CD14-positive monocyte (primary cell): ENCODE measurements around the gene JPH2. TPM values are rescaled to one million over a fixed set of nuclear protein-coding genes. Genes with fewer than 3 reads are reported as not detected.
"Not testable (repeated sequence)": the region's sequence is repeated elsewhere in the genome, so short reads cannot be mapped to it uniquely, and the experiment has no call there.

Experiments
- DNase-seq, 3 donors: peaks; one replicate each; pipeline ENCODE4 v3.0.0-alpha.2; 2011 to 2022
- H2AFZ ChIP-seq: 2 replicates; pipeline ENCODE4 v1.6.0; 2012; ENCODE audit warnings: mild to moderate bottlenecking, low read depth, low read length, inconsistent platforms; ENCODE audit not compliant: insufficient read depth, poor library complexity, severe bottlenecking
- H3K27ac ChIP-seq, 2 donors: 1 replicate in 1 of 2; 2 replicates in 1 of 2; pipeline ENCODE4 v1.5.1; 2012 to 2013; ENCODE audit warnings: low read length in 2 of 2, control low read depth in 1 of 2, inconsistent platforms in 1 of 2, low read depth in 1 of 2, mild to moderate bottlenecking in 1 of 2
- H3K27me3 ChIP-seq, 2 donors: one replicate each; pipeline versions ENCODE4 v1.6.0 to v1.6.1; 2011 to 2013; ENCODE audit warnings: low read length in 2 of 2; ENCODE audit not compliant: control insufficient read depth in 2 of 2, insufficient read depth in 2 of 2
- H3K36me3 ChIP-seq, 2 donors: replicated peaks in 1 of 2; 1 replicate in 1 of 2; 2 replicates in 1 of 2; pipeline versions ENCODE4 v1.5.1 to v1.6.1; 2012 to 2013; ENCODE audit warnings: low read length in 2 of 2, control low read depth in 1 of 2, inconsistent platforms in 1 of 2, mild to moderate bottlenecking in 1 of 2; ENCODE audit not compliant: insufficient read depth in 2 of 2, control insufficient read depth in 1 of 2
- H3K4me1 ChIP-seq, 2 donors: 1 replicate in 1 of 2; 2 replicates in 1 of 2; pipeline versions ENCODE4 v1.5.1 to v1.6.1; 2012 to 2013; ENCODE audit warnings: low read length in 2 of 2, control low read depth in 1 of 2, inconsistent platforms in 1 of 2, mild to moderate bottlenecking in 1 of 2, moderate library complexity in 1 of 2; ENCODE audit not compliant: insufficient read depth in 2 of 2, control insufficient read depth in 1 of 2
- H3K4me2 ChIP-seq: replicated peaks from 2 replicates; pipeline ENCODE3; 2012; ENCODE audit warnings: low read length, moderate library complexity, mild to moderate bottlenecking; ENCODE audit not compliant: poor library complexity, severe bottlenecking; ENCODE audit errors: extremely low read depth
- H3K4me3 ChIP-seq, 3 experiments: fragments of 200-600 bp in 1 of 3; sonication (generic) in 1 of 3; replicated peaks in 1 of 3; 1 replicate in 2 of 3; 2 replicates in 1 of 3; pipeline ENCODE4 v1.5.1; 2011 to 2013; ENCODE audit warnings: low read length in 3 of 3, mild to moderate bottlenecking in 3 of 3, control low read depth in 2 of 3, low read depth in 2 of 3, inconsistent platforms in 1 of 3, moderate library complexity in 1 of 3
- H3K79me2 ChIP-seq: 2 replicates; pipeline ENCODE4 v1.6.0; 2012; ENCODE audit warnings: mild to moderate bottlenecking, control low read depth, inconsistent platforms, low read length, moderate library complexity; ENCODE audit not compliant: insufficient read depth
- H3K9ac ChIP-seq: 2 replicates; pipeline ENCODE4 v1.6.0; 2017; ENCODE audit warnings: low read length, mild to moderate bottlenecking; ENCODE audit not compliant: insufficient read depth, poor library complexity, severe bottlenecking
- H3K9me3 ChIP-seq, 2 donors: replicated peaks in 1 of 2; 1 replicate in 1 of 2; 2 replicates in 1 of 2; pipeline versions ENCODE4 v1.5.1 to v1.6.1; 2012 to 2013; ENCODE audit warnings: low read length in 2 of 2, control low read depth in 1 of 2; ENCODE audit not compliant: control insufficient read depth in 1 of 2, insufficient read depth in 1 of 2
- H4K20me1 ChIP-seq: 2 replicates; pipeline ENCODE4 v1.6.0; 2012; ENCODE audit warnings: mild to moderate bottlenecking, low read length, control low read depth, moderate library complexity; ENCODE audit not compliant: insufficient read depth
- H3K27ac Mint-ChIP-seq, 7 donors: one replicate each; pipeline ENCODE4 v1.8.0; 2020; ENCODE audit warnings: mild to moderate bottlenecking in 7 of 7, mixed read lengths in 7 of 7, moderate library complexity in 6 of 7, inconsistent platforms in 2 of 7
- H3K27me3 Mint-ChIP-seq, 3 donors: one replicate each; pipeline ENCODE4 v1.8.0; 2021 to 2022; ENCODE audit warnings: low read depth in 3 of 3, mild to moderate bottlenecking in 3 of 3, mixed read lengths in 3 of 3, moderate library complexity in 3 of 3, inconsistent platforms in 1 of 3
- H3K36me3 Mint-ChIP-seq, 2 donors: one replicate each; pipeline ENCODE4 v1.8.0; 2020; ENCODE audit warnings: mixed read lengths in 2 of 2, inconsistent platforms in 1 of 2, mild to moderate bottlenecking in 1 of 2
- H3K4me1 Mint-ChIP-seq: one replicate; pipeline ENCODE4 v1.8.0; 2020; ENCODE audit warnings: mild to moderate bottlenecking, mixed read lengths
- H3K4me3 Mint-ChIP-seq, 2 donors: one replicate each; pipeline ENCODE4 v1.8.0; 2020; ENCODE audit warnings: mild to moderate bottlenecking in 2 of 2, mixed read lengths in 2 of 2, moderate library complexity in 1 of 2
- H3K9me3 Mint-ChIP-seq, 7 donors: one replicate each; pipeline ENCODE4 v1.8.0; 2020 to 2022; ENCODE audit warnings: mixed read lengths in 7 of 7, mild to moderate bottlenecking in 6 of 7, moderate library complexity in 6 of 7, inconsistent platforms in 2 of 7
- WGBS: methylation state at CpG from one replicate; pipeline ENCODE4 v1.1.5; 2013; ENCODE audit warnings: missing lambda C conversion rate; ENCODE audit not compliant: insufficient coverage; 5-methylcytosine and 5-hydroxymethylcytosine counted together
- intact Hi-C, 2 donors: fragments of 100-400 bp; cut with micrococcal nuclease; formaldehyde crosslinking; loops; one replicate each; pipeline versions ENCODE4 v1.15.0 to v1.15.1; 2023
- polyA plus RNA-seq, 3 donors: library from polyadenylated mRNA; depleted of rRNA in 1 of 3; unstranded in 2 of 3; stranded (reverse) in 1 of 3; fragments of 300-500 nt in 2 of 3; fragments of >200 nt in 1 of 3; fragmentation: Illumina TruSeq in 2 of 3; gene quantifications; 1 replicate in 2 of 3; 2 replicates in 1 of 3; pipeline ENCODE4 v1.2.3, GENCODE V29; 2012 to 2021
- TF ChIP-seq, protein P1 (sequence below): fragments of 200-600 bp; IDR thresholded peaks from one replicate; pipeline ENCODE4 v1.8.0; 2022; ENCODE audit warnings: antibody characterized with exemption, mild to moderate bottlenecking

The JPH2 gene
- polyA plus RNA-seq, 3 donors = not detected

DNA sequence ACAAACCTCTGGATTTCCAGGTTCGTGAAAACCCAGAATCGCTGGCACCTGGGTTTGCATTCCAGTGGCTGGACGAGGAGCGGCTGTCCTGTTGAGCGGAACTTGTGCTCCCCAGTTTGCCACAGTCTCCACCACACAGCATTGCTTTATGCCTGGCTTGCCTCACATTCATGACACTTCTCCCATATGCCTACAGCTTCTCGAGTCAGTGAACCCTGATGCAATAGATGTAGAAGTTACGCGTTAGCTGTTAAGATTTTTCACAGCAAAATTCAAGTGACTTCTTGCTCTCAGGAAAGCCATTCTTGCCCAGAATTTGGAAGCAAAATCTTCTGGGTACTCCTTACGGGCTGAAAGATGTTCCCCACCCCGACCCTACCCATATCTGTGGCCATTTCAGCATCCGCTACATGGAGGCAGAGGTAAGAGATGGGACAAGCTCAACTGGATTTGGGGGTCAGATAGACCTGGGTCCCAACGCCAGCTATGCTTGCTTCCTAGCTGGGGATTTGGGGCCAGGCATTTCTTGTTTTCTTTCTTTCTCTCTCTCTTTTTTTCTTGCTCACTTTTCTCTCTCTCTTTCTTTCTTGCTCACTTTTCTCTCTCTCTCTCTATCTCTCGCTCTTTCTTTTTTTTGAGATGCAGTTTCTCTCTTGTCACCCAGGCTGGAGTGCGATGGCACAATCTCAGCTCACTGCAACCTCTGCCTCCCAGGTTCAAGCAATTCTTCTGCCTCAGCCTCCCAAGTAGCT lies 47.8 kb upstream of the JPH2 start:
- Histone ChIP-seq H3K4me3 (no peak overlapping the region), H3K4me2 (no peak overlapping the region), H3K9me3 (peaks cover 0 to 3% of the 10 kb centered on the region in 2 donors), H2AFZ (no peak overlapping the region), H3K36me3 (no peaks in the 10 kb centered on the region), H3K4me1 (no peaks in the 10 kb centered on the region), H4K20me1 (no peaks in the 10 kb centered on the region), H3K27ac (no peak overlapping the region), H3K27me3 (no peaks in the 10 kb centered on the region), H3K79me2 (no peaks in the 10 kb centered on the region), H3K9ac (no peak overlapping the region)
- Mint-ChIP-seq H3K27me3 (peaks cover 0 to 4% (median 3%) of the 10 kb centered on the region in 3 donors), H3K27ac (no peak overlapping the region), H3K36me3 (no peaks in the 10 kb centered on the region), H3K9me3 (peaks cover 0 to 5% (median 2%) of the 10 kb centered on the region in 7 donors), H3K4me3 (no peak overlapping the region), H3K4me1 (no peaks in the 10 kb centered on the region)
- DNase-seq = no peak
- WGBS = 97% methylated on average over 11 of the region's 14 CpGs
- TF ChIP-seq, protein P1, sequence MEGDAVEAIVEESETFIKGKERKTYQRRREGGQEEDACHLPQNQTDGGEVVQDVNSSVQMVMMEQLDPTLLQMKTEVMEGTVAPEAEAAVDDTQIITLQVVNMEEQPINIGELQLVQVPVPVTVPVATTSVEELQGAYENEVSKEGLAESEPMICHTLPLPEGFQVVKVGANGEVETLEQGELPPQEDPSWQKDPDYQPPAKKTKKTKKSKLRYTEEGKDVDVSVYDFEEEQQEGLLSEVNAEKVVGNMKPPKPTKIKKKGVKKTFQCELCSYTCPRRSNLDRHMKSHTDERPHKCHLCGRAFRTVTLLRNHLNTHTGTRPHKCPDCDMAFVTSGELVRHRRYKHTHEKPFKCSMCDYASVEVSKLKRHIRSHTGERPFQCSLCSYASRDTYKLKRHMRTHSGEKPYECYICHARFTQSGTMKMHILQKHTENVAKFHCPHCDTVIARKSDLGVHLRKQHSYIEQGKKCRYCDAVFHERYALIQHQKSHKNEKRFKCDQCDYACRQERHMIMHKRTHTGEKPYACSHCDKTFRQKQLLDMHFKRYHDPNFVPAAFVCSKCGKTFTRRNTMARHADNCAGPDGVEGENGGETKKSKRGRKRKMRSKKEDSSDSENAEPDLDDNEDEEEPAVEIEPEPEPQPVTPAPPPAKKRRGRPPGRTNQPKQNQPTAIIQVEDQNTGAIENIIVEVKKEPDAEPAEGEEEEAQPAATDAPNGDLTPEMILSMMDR = no peak
- intact Hi-C loops = no loop called here

DNA sequence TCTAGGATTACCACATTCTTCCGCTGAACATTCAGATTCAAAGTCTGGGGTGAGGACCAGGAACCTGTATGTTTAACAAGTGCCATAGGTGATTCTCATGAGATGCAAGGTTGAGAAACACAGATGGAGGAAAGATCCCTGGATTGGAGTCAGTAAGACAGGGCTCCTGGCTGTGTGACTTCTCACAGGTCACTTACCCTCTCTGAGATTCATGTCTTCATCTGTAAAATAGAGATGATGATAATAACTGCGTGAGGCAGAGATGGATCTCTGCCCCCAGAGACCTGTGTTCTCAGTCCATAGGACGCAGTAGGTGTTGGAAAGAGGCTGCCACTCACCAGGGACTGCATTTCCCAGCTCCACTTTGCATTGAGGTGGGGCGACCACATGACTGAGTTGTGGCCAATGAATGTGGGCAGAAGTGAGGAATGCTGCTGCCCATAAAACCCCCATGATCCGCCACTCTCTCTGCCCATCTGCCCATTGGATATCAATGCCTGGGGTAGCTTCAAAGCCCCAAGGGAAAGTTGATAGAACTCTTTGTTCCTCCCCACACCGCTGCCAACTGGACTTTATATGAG lies 46.5 kb upstream of the JPH2 start:
- DNase-seq = no peak
- Histone ChIP-seq H4K20me1 (no peaks in the 10 kb centered on the region), H3K4me2 (no peak overlapping the region), H3K79me2 (no peaks in the 10 kb centered on the region), H3K4me3 (no peak overlapping the region), H3K9ac (no peak overlapping the region), H2AFZ (no peak overlapping the region), H3K4me1 (no peaks in the 10 kb centered on the region), H3K9me3 (peaks cover 0 to 1% of the 10 kb centered on the region in 2 donors), H3K27me3 (no peaks in the 10 kb centered on the region), H3K36me3 (no peaks in the 10 kb centered on the region), H3K27ac (no peak overlapping the region)
- H3K27ac Mint-ChIP-seq = no peak overlapping the region
- no peaks in the 10 kb centered on the region for H3K36me3 Mint-ChIP-seq
- intact Hi-C loops = no loop called here
- peaks cover 0 to 3% (median 0%) of the 10 kb centered on the region in 3 donors for H3K27me3 Mint-ChIP-seq
- 95% methylated on average over 3 of the region's 6 CpGs for WGBS
- H3K4me1 Mint-ChIP-seq = no peaks in the 10 kb centered on the region
- H3K4me3 Mint-ChIP-seq = no peak overlapping the region
- TF ChIP-seq, protein P1 = no peak
- peaks cover 0 to 3% (median 0%) of the 10 kb centered on the region in 7 donors for H3K9me3 Mint-ChIP-seq

DNA sequence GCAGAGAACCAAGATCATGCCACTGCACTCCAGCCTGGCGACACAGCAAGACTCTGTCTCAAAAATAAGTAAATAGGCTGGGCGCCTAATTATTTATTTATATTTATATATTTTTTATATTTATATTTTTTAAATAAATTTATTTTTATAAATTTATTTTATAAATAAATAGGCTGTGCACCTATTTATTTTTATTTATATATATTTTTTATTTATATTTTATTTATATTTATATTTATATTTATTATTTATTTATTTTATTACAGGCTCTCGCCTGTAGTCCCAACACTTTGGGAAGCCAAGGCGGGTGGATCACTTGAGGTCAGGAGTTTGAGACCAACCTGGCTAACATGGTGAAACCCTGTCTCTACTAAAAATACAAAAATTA lies 45.5 kb upstream of the JPH2 start:
- H2AFZ ChIP-seq, H3K36me3 ChIP-seq, H3K27ac ChIP-seq, intact Hi-C loops, H3K9me3 Mint-ChIP-seq, H3K36me3 Mint-ChIP-seq, H3K4me3 Mint-ChIP-seq, H3K4me1 ChIP-seq, H3K4me1 Mint-ChIP-seq, H3K4me2 ChIP-seq, H3K27me3 ChIP-seq, H3K4me3 ChIP-seq, H4K20me1 ChIP-seq, H3K27me3 Mint-ChIP-seq, DNase-seq, H3K79me2 ChIP-seq, H3K9me3 ChIP-seq, H3K27ac Mint-ChIP-seq, H3K9ac ChIP-seq: not testable (repeated sequence)
- no CpG with 5 or more reads among the region's 4 CpGs for WGBS
